Endothelial cell of umbilical vein (primary cell): ENCODE results near the gene ELP4. TPM values are rescaled to one million over a fixed set of nuclear protein-coding genes. Genes with fewer than 3 reads are reported as not detected.

ENCODE experiments used
- BruUV-seq: library from RNA; stranded (reverse); fragments of 400-500 nt; replicated peaks from 2 replicates; lab custom pipeline; 2021; lab: Mats Ljungman, UMichigan
- CTCF ChIA-PET: fragments of 300-600, 350-600 bp; sonication (Branson Sonifier 250); formaldehyde crosslinking; loops from one replicate; lab custom pipeline; 2021; ENCODE audit warnings: antibody characterized with exemption, inconsistent platforms; lab: Charles Lee
- POLR2A ChIA-PET: fragments of 300-600, 350-600 bp; sonication (Branson Sonifier 250); formaldehyde crosslinking; loops from one replicate; lab custom pipeline; 2021; ENCODE audit warnings: antibody characterized with exemption, inconsistent platforms; lab: Charles Lee
- DNase-seq: peaks from one replicate; pipeline ENCODE4 v3.0.0-alpha.2; 2011; ENCODE audit warnings: low read depth, low spot score
- FAIRE-seq: peaks from 2 replicates; lab custom pipeline; 2011; peaks lifted over from hg19 to GRCh38; lab: Jason Lieb, UNC
- H2AFZ ChIP-seq: 2 replicates; pipeline ENCODE4 v1.6.0; 2012; ENCODE audit warnings: low read depth, low read length, control low read depth, inconsistent platforms
- H3K27ac ChIP-seq: 2 replicates; pipeline ENCODE4 v1.5.1; 2011; ENCODE audit warnings: low read depth, mild to moderate bottlenecking, control low read depth, low read length, moderate library complexity; ENCODE audit not compliant: insufficient read depth
- H3K27me3 ChIP-seq, 2 experiments: 2 replicates each; pipeline versions ENCODE4 v1.6.0 to v1.6.1; 2011; ENCODE audit warnings: low read length in 2 of 2, mixed read lengths in 1 of 2; ENCODE audit not compliant: control insufficient read depth in 2 of 2, insufficient read depth in 2 of 2
- H3K36me3 ChIP-seq, 2 experiments: 2 replicates in 1 of 2; 3 replicates in 1 of 2; pipeline ENCODE4 v1.5.1; 2011; ENCODE audit warnings: low read length in 2 of 2, mild to moderate bottlenecking in 1 of 2, moderate library complexity in 1 of 2; ENCODE audit not compliant: control insufficient read depth in 2 of 2, insufficient read depth in 2 of 2; ENCODE audit errors: extremely low read depth in 1 of 2
- H3K4me1 ChIP-seq: 3 replicates; pipeline ENCODE4 v1.5.1; 2011; ENCODE audit warnings: mild to moderate bottlenecking, low read length; ENCODE audit not compliant: control insufficient read depth, insufficient read depth; ENCODE audit errors: extremely low read depth
- H3K4me2 ChIP-seq: 2 replicates; pipeline ENCODE4 v1.6.1; 2011; ENCODE audit warnings: low read length, control low read depth, mixed read lengths; ENCODE audit not compliant: insufficient read depth
- H3K4me3 ChIP-seq, 3 experiments: fragments of 200-600 bp in 1 of 3; sonication (generic), shearing (Covaris generic) in 1 of 3; replicated peaks in 1 of 3; 2 replicates each; pipeline ENCODE4 v1.5.1; 2011 to 2016; ENCODE audit warnings: control low read depth in 3 of 3, low read length in 3 of 3, mild to moderate bottlenecking in 2 of 3, inconsistent platforms in 1 of 3, low read depth in 1 of 3, moderate library complexity in 1 of 3; ENCODE audit not compliant: insufficient read depth in 1 of 3
- H3K79me2 ChIP-seq: 2 replicates; pipeline ENCODE4 v1.6.0; 2012; ENCODE audit warnings: low read length, inconsistent platforms; ENCODE audit not compliant: control insufficient read depth, insufficient read depth
- H3K9ac ChIP-seq: replicated peaks from 2 replicates; pipeline ENCODE3; 2011; ENCODE audit warnings: low read length, control low read depth; ENCODE audit not compliant: insufficient read depth; ENCODE audit errors: extremely low read depth
- H3K9me1 ChIP-seq: replicated peaks from 3 replicates; pipeline ENCODE4 v1.6.0; 2011; ENCODE audit warnings: mild to moderate bottlenecking, low read length; ENCODE audit not compliant: control insufficient read depth, insufficient read depth; ENCODE audit errors: extremely low read depth
- H3K9me3 ChIP-seq: replicated peaks from 2 replicates; pipeline ENCODE4 v1.5.1; 2012; ENCODE audit warnings: low read length, inconsistent platforms; ENCODE audit not compliant: control insufficient read depth, insufficient read depth
- H4K20me1 ChIP-seq: replicated peaks from 2 replicates; pipeline ENCODE3; 2011; ENCODE audit warnings: mild to moderate bottlenecking, low read length; ENCODE audit not compliant: control insufficient read depth, insufficient read depth; ENCODE audit errors: extremely low read depth
- CTCF ChIP-seq, 2 donors: IDR thresholded peaks; 1 replicate in 1 of 2; 2 replicates in 1 of 2; pipeline ENCODE4 v1.5.1; 2011; ENCODE audit warnings: low read length in 2 of 2, mild to moderate bottlenecking in 2 of 2, moderate library complexity in 2 of 2, control low read depth in 1 of 2, inconsistent platforms in 1 of 2, low read depth in 1 of 2; ENCODE audit not compliant: insufficient read depth in 1 of 2; ENCODE audit errors: extremely low read depth in 1 of 2
- EZH2 ChIP-seq: IDR thresholded peaks from 2 replicates; pipeline ENCODE4 v1.6.1; 2012; ENCODE audit warnings: borderline replicate concordance, low read depth, mild to moderate bottlenecking, moderate library complexity, low read length, inconsistent platforms; ENCODE audit not compliant: severe bottlenecking
- FOS ChIP-seq: IDR thresholded peaks from 2 replicates; pipeline ENCODE4 v1.6.1; 2011; ENCODE audit warnings: mild to moderate bottlenecking, low read length, moderate library complexity, borderline replicate concordance; ENCODE audit not compliant: insufficient read depth
- GATA2 ChIP-seq: IDR thresholded peaks from 2 replicates; pipeline ENCODE4 v1.7.0; 2011; ENCODE audit warnings: low read depth, mild to moderate bottlenecking, moderate library complexity, mixed read lengths, low read length; ENCODE audit not compliant: insufficient read length, insufficient read depth
- JUN ChIP-seq: IDR thresholded peaks from 2 replicates; pipeline ENCODE4 v1.6.1; 2011; ENCODE audit warnings: borderline replicate concordance, low read depth; ENCODE audit not compliant: insufficient read length, insufficient read depth
- MAX ChIP-seq: IDR thresholded peaks from 2 replicates; pipeline ENCODE4 v1.6.1; 2011; ENCODE audit not compliant: insufficient read depth, insufficient read length
- MYC ChIP-seq: IDR thresholded peaks from one replicate; pipeline ENCODE4 v1.6.1; 2011; ENCODE audit warnings: mild to moderate bottlenecking, low read depth, low read length
- POLR2A ChIP-seq: IDR thresholded peaks from 2 replicates; pipeline ENCODE4 v1.6.1; 2012; ENCODE audit warnings: low read depth, mild to moderate bottlenecking, control low read depth, low read length
- POLR2AphosphoS5 ChIP-seq: IDR thresholded peaks from 2 replicates; pipeline ENCODE4 v1.6.1; 2012; ENCODE audit warnings: low read depth, mild to moderate bottlenecking, control low read depth, low read length, moderate library complexity; ENCODE audit not compliant: insufficient read depth
- dilution Hi-C: fragments of 300-500 bp; cut with MboI; formaldehyde crosslinking; loops from one replicate; pipeline ENCODE4 v1.15.0; 2019; ENCODE audit warnings: low sequenced_read_pairs; ENCODE audit not compliant: extremely low pct_ligation_motif_present
- intact Hi-C: fragments of 100-400 bp; cut with micrococcal nuclease; formaldehyde crosslinking; loops from one replicate; pipeline ENCODE4 v1.10.0; 2022
- polyA plus RNA-seq, 4 experiments: library from polyadenylated mRNA; depleted of rRNA in 3 of 4; stranded (reverse) in 3 of 4; unstranded in 1 of 4; fragments of >200 nt; gene quantifications; 2 replicates each; pipeline versions ENCODE4 v1.2.1 to v1.2.3, GENCODE V29; 2011 to 2012; ENCODE audit warnings: missing spikeins in 1 of 4
- total RNA-seq: library from RNA; stranded (reverse); gene quantifications from 2 replicates; pipeline ENCODE4 v1.2.3, GENCODE V29; 2021

The ELP4 gene
- total and polyA plus RNA-seq, 2 donors (not counting 3 experiments of a cell fraction or from before 2014, with no cell fraction given), result 11.6 to 16.3 TPM

- dilution Hi-C loops, result no loop called here
- BruUV-seq, result no TSS peak
- H3K4me3 ChIP-seq, result no peak overlapping the region
- H3K9me3 ChIP-seq, result no peaks in the 10 kb centered on the region
- H3K4me1 ChIP-seq, result no peaks in the 10 kb centered on the region
- intact Hi-C loops, result no loop called here
- H3K27ac ChIP-seq, result no peak overlapping the region
- no peak for TF ChIP-seq POLR2A
- TF ChIP-seq MYC, result no peak
- no peak for TF ChIP-seq MAX
- TF ChIP-seq JUN, result no peak
- no peak for TF ChIP-seq FOS
- TF ChIP-seq EZH2, result no peak
- TF ChIP-seq GATA2, result no peak
- no peaks in the 10 kb centered on the region for H4K20me1 ChIP-seq
- H3K36me3 ChIP-seq, result no peaks in the 10 kb centered on the region
- no peak overlapping the region for H3K9ac ChIP-seq
- FAIRE-seq (no peak), DNase-seq (no peak)
- CTCF ChIA-PET, result no interaction called here
- POLR2A ChIA-PET, result no interaction called here
- H3K79me2 ChIP-seq, result no peaks in the 10 kb centered on the region
- no peak overlapping the region for H2AFZ ChIP-seq
- no peaks in the 10 kb centered on the region for H3K9me1 ChIP-seq
- no peak overlapping the region for H3K4me2 ChIP-seq
- H3K27me3 ChIP-seq, result no peaks in the 10 kb centered on the region
These were observed 25.9 kb downstream of the ELP4 start for GRCh38 chr11:31535479-31535878.

GRCh38 chr11:31542862-31543261 is 33.3 kb downstream of the ELP4 start:
- Histone ChIP-seq H4K20me1 (no peaks in the 10 kb centered on the region), H3K36me3 (peaks cover 0 to 4% of the 10 kb centered on the region in 2 experiments), H3K79me2 (no peaks in the 10 kb centered on the region), H3K4me2 (no peak overlapping the region), H3K9me3 (no peaks in the 10 kb centered on the region), H3K9ac (no peak overlapping the region), H3K9me1 (no peaks in the 10 kb centered on the region), H3K4me3 (no peak overlapping the region), H2AFZ (no peak overlapping the region), H3K4me1 (no peaks in the 10 kb centered on the region), H3K27me3 (no peaks in the 10 kb centered on the region), H3K27ac (no peak overlapping the region)
- no peak for FAIRE-seq
- ChIA-PET CTCF (no interaction called here), POLR2A (no interaction called here)
- dilution Hi-C loops (no loop called here), intact Hi-C loops (no loop called here)
- DNase-seq, result no peak
- BruUV-seq, result no TSS peak
- TF ChIP-seq CTCF (IDR thresholded peaks at IDR 0.05; ENCODE audit: extremely low read depth in 1 of 2, insufficient read depth in 1 of 2, low read depth in 1 of 2, low read length in 2 of 2), result no peak
- TF ChIP-seq POLR2AphosphoS5, result no peak
- no peak for TF ChIP-seq MYC
- TF ChIP-seq FOS, result no peak
- TF ChIP-seq JUN, result no peak
- TF ChIP-seq MAX, result no peak
- TF ChIP-seq POLR2A, result no peak
- no peak for TF ChIP-seq GATA2
- TF ChIP-seq EZH2, result no peak
